ENCODE data around the gene ARCN1.

Gene ARCN1

GRCh38 chr11:118572061-118572980 lies at the start of gene ARCN1:
Gene ARCN1 (plus strand): TSS chr11:118572409. CDS start chr11:118572548, 139 bp downstream.
- DNase-seq (ENCODE audit: low read depth) = peak; percentile 37
- peak within 1 kb of the TSS; percentile 96 for H3K4me3 ChIP-seq (ENCODE audit: low read depth, low read length)

- H3K4me3 ChIP-seq (ENCODE audit: low read depth, low read length) = no peak overlapping the region
- DNase-seq (ENCODE audit: low read depth) = no peak
Observed at GRCh38 chr11:118522571-118523072, 49.6 kb upstream of the ARCN1 start.

GRCh38 chr11:118524356-118524755 lies 47.9 kb upstream of the ARCN1 start:
- no peak for DNase-seq (ENCODE audit: low read depth)
- no peak overlapping the region for H3K4me3 ChIP-seq (ENCODE audit: low read depth, low read length)

GRCh38 chr11:118524757-118525470 lies 47.3 kb upstream of the ARCN1 start:
- DNase-seq (ENCODE audit: low read depth) = no peak

GRCh38 chr11:118526688-118527087 lies 45.5 kb upstream of the ARCN1 start:
- no peak for DNase-seq (ENCODE audit: low read depth)

More at GRCh38 chr11:118524757-118525470, 47.3 kb upstream of the ARCN1 start:
- no peak overlapping the region for H3K4me3 ChIP-seq (ENCODE audit: low read depth, low read length)

GRCh38 chr11:118527109-118527508 lies 45.1 kb upstream of the ARCN1 start, which contains the start of gene TTC36:
Gene TTC36 (plus strand): TSS chr11:118527474. CDS start chr11:118527495, 21 bp downstream.
- H3K4me3 ChIP-seq (ENCODE audit: low read depth, low read length) = no peak within 1 kb of the TSS
- DNase-seq (ENCODE audit: low read depth) = no peak

More at GRCh38 chr11:118526688-118527087, 45.5 kb upstream of the ARCN1 start:
- no peak overlapping the region for H3K4me3 ChIP-seq (ENCODE audit: low read depth, low read length)

GRCh38 chr11:118528511-118528910 lies 43.7 kb upstream of the ARCN1 start:
- no peak for DNase-seq (ENCODE audit: low read depth)
- H3K4me3 ChIP-seq (ENCODE audit: low read depth, low read length) = no peak overlapping the region

- H3K4me3 ChIP-seq (ENCODE audit: low read depth, low read length) = peak overlapping the region; percentile 75
- no peak for DNase-seq (ENCODE audit: low read depth)
Observed at GRCh38 chr11:118529584-118530175, 42.5 kb upstream of the ARCN1 start.

GRCh38 chr11:118530180-118530682 lies 42.0 kb upstream of the ARCN1 start:
- H3K4me3 ChIP-seq (ENCODE audit: low read depth, low read length) = peak overlapping the region; percentile 75
- no peak for DNase-seq (ENCODE audit: low read depth)

GRCh38 chr11:118530683-118531596 lies 41.3 kb upstream of the ARCN1 start, which contains the start of gene TMEM25:
Gene TMEM25 (plus strand): TSS chr11:118531192. CDS start chr11:118531802, 610 bp downstream.
- peak within 1 kb of the TSS; percentile 75 for H3K4me3 ChIP-seq (ENCODE audit: low read depth, low read length)
- no peak for DNase-seq (ENCODE audit: low read depth)

GRCh38 chr11:118531597-118532084 lies 40.6 kb upstream of the ARCN1 start:
- no peak for DNase-seq (ENCODE audit: low read depth)
- peak overlapping the region; percentile 75 for H3K4me3 ChIP-seq (ENCODE audit: low read depth, low read length)

- H3K4me3 ChIP-seq (ENCODE audit: low read depth, low read length) = peak overlapping the region; percentile 75
- no peak for DNase-seq (ENCODE audit: low read depth)
Observed at GRCh38 chr11:118532091-118532490, 40.1 kb upstream of the ARCN1 start.

GRCh38 chr11:118532852-118533768 lies 39.1 kb upstream of the ARCN1 start:
- H3K4me3 ChIP-seq (ENCODE audit: low read depth, low read length) = no peak overlapping the region
- no peak for DNase-seq (ENCODE audit: low read depth)

- DNase-seq (ENCODE audit: low read depth) = no peak
- H3K4me3 ChIP-seq (ENCODE audit: low read depth, low read length) = no peak overlapping the region
Observed at GRCh38 chr11:118533769-118534729, 38.2 kb upstream of the ARCN1 start.

GRCh38 chr11:118535261-118535660 lies 36.9 kb upstream of the ARCN1 start:
- no peak for DNase-seq (ENCODE audit: low read depth)
- H3K4me3 ChIP-seq (ENCODE audit: low read depth, low read length) = no peak overlapping the region

- H3K4me3 ChIP-seq (ENCODE audit: low read depth, low read length) = no peak overlapping the region
- no peak for DNase-seq (ENCODE audit: low read depth)
Observed at GRCh38 chr11:118536726-118537125, 35.5 kb upstream of the ARCN1 start.
